GM12878 (cell line): Measurements from ENCODE around the gene ECI1. TPM values are rescaled to one million over a fixed set of nuclear protein-coding genes. Genes with fewer than 3 reads are reported as not detected.

ENCODE experiments used
- BRCA1 ChIP-seq: IDR thresholded peaks from 2 replicates; pipeline ENCODE4 v1.6.1; 2011; ENCODE audit warnings: low read depth, low read length, improper control_type of control experiment
- CBFB ChIP-seq: IDR thresholded peaks from 2 replicates; pipeline ENCODE4 v1.6.1; 2016; ENCODE audit warnings: antibody characterized with exemption, low read depth
- HDGF ChIP-seq: fragments of 450-650 bp; IDR thresholded peaks from 2 replicates; pipeline ENCODE4 v1.6.1; 2016; ENCODE audit warnings: antibody characterized with exemption
- KLF5 ChIP-seq: fragments of 450-650 bp; IDR thresholded peaks from 2 replicates; pipeline ENCODE4 v1.6.1; 2014; ENCODE audit warnings: mild to moderate bottlenecking; ENCODE audit not compliant: partially characterized antibody
- LARP7 ChIP-seq: fragments of 450-650 bp; IDR thresholded peaks from 2 replicates; pipeline ENCODE4 v1.6.1; 2017; ENCODE audit warnings: mild to moderate bottlenecking
- MYB ChIP-seq: fragments of 150-350 bp; IDR thresholded peaks from 2 replicates; pipeline ENCODE4 v1.6.1; 2014; ENCODE audit warnings: mild to moderate bottlenecking, low read depth, low read length, borderline replicate concordance
- NR2C1 ChIP-seq: fragments of 450-650 bp; IDR thresholded peaks from 2 replicates; pipeline ENCODE4 v1.6.1; 2017; ENCODE audit warnings: antibody characterized with exemption, mild to moderate bottlenecking, moderate library complexity
- NR2C2 ChIP-seq: IDR thresholded peaks from 2 replicates; pipeline ENCODE4 v1.6.1; 2011; ENCODE audit warnings: borderline replicate concordance, low read depth; ENCODE audit not compliant: control insufficient read depth, insufficient read length
- YBX1 ChIP-seq: fragments of 450-650 bp; IDR thresholded peaks from 2 replicates; pipeline ENCODE4 v1.6.1; 2016; ENCODE audit warnings: antibody characterized with exemption
- ZBED1 ChIP-seq: IDR thresholded peaks from 2 replicates; pipeline ENCODE4 v1.6.1; 2016; ENCODE audit warnings: borderline replicate concordance
- polyA plus RNA-seq, 11 experiments: library from polyadenylated mRNA; depleted of rRNA in 4 of 11; unstranded in 6 of 11; stranded (reverse) in 5 of 11; fragments of >200 nt; fragmentation: Nextera tagmentation in 4 of 11; fragmentation: Illumina TruSeq in 1 of 11; extraction: Ambion mirVana in 4 of 11; extraction: Trizol in 1 of 11; gene quantifications; 1 replicate in 1 of 11; 2 replicates in 10 of 11; pipeline versions ENCODE4 v1.2.1 to v1.2.3, GENCODE V29; 2011 to 2016; ENCODE audit warnings: inconsistent platforms in 2 of 11, missing spikeins in 2 of 11, low read depth in 1 of 11
- total RNA-seq, 4 experiments: library from RNA; depleted of rRNA in 3 of 4; stranded (reverse); fragments of >200 nt in 3 of 4; fragmentation: Illumina TruSeq in 1 of 4; extraction: Trizol in 1 of 4; gene quantifications; 2 replicates each; pipeline versions ENCODE4 v1.2.1 to v1.2.3, GENCODE V29; 2013 to 2021
- TF ChIP-seq, protein P1 (sequence below): fragments of 450-650 bp; IDR thresholded peaks from 2 replicates; pipeline ENCODE4 v1.6.1; 2017; ENCODE audit warnings: mild to moderate bottlenecking, moderate library complexity
- TF ChIP-seq, protein P2 (sequence below): fragments of 450-650 bp; IDR thresholded peaks from 2 replicates; pipeline ENCODE4 v1.6.1; 2016; ENCODE audit warnings: mild to moderate bottlenecking
- TF ChIP-seq, protein P3 (sequence below): fragments of 450-650 bp; IDR thresholded peaks from 2 replicates; pipeline ENCODE4 v1.6.1; 2017; ENCODE audit warnings: low read depth, mild to moderate bottlenecking, moderate library complexity
- TF ChIP-seq, protein P4 (sequence below): IDR thresholded peaks from 2 replicates; pipeline ENCODE4 v1.6.1; 2011; ENCODE audit warnings: borderline replicate concordance, low read depth, mild to moderate bottlenecking, moderate library complexity, mixed read lengths, low read length; ENCODE audit not compliant: insufficient read depth; ENCODE audit errors: extremely low read length
- TF ChIP-seq, protein P5 (sequence below): IDR thresholded peaks from 2 replicates; pipeline ENCODE4 v1.6.1; 2012; ENCODE audit warnings: improper control_type of control experiment, low read depth, low read length; ENCODE audit not compliant: insufficient replicate concordance

Gene ECI1
- total and polyA plus RNA-seq, 10 of the 15 experiments (the other 5 are each of a cell fraction or from before 2014, with no cell fraction given), result 2.2 to 82.1 (median 24.8) TPM

DNA sequence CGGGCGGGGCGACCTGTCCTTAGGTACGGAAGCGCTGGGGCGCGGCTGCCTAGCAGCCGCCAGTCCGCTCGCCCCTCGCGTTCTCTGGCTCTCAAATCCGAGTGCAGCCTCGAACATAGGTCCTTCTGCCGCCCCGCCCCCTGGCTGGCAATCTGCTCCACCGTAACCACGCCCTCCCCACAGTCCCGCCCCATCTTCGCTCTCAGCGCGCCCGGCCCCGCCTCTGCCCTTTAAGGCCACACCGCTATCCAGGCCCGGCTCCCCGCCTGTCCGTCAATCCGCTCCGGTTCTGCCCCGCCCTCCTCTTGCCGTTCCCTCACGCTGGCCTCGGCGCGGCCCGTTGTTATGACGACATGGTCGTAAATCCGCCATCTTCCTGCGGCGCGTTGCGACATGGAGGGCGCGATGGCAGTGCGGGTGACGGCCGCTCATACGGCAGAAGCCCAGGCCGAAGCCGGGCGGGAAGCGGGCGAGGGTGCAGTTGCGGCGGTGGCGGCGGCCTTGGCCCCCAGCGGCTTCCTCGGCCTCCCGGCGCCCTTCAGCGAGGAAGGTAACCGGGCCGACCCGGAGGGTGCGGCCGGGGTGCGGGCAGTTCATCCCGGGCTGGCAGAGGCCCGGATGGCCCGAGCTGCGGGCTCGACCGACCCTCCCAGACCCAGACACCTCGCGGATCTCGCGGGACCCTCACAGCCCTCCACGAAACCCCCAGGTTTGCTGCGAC is 28.0 kb downstream of the ECI1 start, which contains the start of gene E4F1 (continued):
- TF ChIP-seq, protein P1, sequence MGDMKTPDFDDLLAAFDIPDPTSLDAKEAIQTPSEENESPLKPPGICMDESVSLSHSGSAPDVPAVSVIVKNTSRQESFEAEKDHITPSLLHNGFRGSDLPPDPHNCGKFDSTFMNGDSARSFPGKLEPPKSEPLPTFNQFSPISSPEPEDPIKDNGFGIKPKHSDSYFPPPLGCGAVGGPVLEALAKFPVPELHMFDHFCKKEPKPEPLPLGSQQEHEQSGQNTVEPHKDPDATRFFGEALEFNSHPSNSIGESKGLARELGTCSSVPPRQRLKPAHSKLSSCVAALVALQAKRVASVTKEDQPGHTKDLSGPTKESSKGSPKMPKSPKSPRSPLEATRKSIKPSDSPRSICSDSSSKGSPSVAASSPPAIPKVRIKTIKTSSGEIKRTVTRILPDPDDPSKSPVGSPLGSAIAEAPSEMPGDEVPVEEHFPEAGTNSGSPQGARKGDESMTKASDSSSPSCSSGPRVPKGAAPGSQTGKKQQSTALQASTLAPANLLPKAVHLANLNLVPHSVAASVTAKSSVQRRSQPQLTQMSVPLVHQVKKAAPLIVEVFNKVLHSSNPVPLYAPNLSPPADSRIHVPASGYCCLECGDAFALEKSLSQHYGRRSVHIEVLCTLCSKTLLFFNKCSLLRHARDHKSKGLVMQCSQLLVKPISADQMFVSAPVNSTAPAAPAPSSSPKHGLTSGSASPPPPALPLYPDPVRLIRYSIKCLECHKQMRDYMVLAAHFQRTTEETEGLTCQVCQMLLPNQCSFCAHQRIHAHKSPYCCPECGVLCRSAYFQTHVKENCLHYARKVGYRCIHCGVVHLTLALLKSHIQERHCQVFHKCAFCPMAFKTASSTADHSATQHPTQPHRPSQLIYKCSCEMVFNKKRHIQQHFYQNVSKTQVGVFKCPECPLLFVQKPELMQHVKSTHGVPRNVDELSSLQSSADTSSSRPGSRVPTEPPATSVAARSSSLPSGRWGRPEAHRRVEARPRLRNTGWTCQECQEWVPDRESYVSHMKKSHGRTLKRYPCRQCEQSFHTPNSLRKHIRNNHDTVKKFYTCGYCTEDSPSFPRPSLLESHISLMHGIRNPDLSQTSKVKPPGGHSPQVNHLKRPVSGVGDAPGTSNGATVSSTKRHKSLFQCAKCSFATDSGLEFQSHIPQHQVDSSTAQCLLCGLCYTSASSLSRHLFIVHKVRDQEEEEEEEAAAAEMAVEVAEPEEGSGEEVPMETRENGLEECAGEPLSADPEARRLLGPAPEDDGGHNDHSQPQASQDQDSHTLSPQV, result no peak
- TF ChIP-seq, protein P2, sequence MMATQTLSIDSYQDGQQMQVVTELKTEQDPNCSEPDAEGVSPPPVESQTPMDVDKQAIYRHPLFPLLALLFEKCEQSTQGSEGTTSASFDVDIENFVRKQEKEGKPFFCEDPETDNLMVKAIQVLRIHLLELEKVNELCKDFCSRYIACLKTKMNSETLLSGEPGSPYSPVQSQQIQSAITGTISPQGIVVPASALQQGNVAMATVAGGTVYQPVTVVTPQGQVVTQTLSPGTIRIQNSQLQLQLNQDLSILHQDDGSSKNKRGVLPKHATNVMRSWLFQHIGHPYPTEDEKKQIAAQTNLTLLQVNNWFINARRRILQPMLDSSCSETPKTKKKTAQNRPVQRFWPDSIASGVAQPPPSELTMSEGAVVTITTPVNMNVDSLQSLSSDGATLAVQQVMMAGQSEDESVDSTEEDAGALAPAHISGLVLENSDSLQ, result peak; percentile 99
- peak; percentile 100 for TF ChIP-seq HDGF
- TF ChIP-seq, protein P3, sequence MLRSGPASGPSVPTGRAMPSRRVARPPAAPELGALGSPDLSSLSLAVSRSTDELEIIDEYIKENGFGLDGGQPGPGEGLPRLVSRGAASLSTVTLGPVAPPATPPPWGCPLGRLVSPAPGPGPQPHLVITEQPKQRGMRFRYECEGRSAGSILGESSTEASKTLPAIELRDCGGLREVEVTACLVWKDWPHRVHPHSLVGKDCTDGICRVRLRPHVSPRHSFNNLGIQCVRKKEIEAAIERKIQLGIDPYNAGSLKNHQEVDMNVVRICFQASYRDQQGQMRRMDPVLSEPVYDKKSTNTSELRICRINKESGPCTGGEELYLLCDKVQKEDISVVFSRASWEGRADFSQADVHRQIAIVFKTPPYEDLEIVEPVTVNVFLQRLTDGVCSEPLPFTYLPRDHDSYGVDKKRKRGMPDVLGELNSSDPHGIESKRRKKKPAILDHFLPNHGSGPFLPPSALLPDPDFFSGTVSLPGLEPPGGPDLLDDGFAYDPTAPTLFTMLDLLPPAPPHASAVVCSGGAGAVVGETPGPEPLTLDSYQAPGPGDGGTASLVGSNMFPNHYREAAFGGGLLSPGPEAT, result peak; percentile 61; the same call in 1 of the 2 replicates
- TF ChIP-seq ZBED1, result no peak
- no peak for TF ChIP-seq KLF5
- TF ChIP-seq, protein P4, sequence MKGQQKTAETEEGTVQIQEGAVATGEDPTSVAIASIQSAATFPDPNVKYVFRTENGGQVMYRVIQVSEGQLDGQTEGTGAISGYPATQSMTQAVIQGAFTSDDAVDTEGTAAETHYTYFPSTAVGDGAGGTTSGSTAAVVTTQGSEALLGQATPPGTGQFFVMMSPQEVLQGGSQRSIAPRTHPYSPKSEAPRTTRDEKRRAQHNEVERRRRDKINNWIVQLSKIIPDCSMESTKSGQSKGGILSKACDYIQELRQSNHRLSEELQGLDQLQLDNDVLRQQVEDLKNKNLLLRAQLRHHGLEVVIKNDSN, result no peak
- TF ChIP-seq CBFB, result no peak
- peak; percentile 86; the same call in 1 of the 2 replicates for TF ChIP-seq LARP7
- TF ChIP-seq, protein P5, sequence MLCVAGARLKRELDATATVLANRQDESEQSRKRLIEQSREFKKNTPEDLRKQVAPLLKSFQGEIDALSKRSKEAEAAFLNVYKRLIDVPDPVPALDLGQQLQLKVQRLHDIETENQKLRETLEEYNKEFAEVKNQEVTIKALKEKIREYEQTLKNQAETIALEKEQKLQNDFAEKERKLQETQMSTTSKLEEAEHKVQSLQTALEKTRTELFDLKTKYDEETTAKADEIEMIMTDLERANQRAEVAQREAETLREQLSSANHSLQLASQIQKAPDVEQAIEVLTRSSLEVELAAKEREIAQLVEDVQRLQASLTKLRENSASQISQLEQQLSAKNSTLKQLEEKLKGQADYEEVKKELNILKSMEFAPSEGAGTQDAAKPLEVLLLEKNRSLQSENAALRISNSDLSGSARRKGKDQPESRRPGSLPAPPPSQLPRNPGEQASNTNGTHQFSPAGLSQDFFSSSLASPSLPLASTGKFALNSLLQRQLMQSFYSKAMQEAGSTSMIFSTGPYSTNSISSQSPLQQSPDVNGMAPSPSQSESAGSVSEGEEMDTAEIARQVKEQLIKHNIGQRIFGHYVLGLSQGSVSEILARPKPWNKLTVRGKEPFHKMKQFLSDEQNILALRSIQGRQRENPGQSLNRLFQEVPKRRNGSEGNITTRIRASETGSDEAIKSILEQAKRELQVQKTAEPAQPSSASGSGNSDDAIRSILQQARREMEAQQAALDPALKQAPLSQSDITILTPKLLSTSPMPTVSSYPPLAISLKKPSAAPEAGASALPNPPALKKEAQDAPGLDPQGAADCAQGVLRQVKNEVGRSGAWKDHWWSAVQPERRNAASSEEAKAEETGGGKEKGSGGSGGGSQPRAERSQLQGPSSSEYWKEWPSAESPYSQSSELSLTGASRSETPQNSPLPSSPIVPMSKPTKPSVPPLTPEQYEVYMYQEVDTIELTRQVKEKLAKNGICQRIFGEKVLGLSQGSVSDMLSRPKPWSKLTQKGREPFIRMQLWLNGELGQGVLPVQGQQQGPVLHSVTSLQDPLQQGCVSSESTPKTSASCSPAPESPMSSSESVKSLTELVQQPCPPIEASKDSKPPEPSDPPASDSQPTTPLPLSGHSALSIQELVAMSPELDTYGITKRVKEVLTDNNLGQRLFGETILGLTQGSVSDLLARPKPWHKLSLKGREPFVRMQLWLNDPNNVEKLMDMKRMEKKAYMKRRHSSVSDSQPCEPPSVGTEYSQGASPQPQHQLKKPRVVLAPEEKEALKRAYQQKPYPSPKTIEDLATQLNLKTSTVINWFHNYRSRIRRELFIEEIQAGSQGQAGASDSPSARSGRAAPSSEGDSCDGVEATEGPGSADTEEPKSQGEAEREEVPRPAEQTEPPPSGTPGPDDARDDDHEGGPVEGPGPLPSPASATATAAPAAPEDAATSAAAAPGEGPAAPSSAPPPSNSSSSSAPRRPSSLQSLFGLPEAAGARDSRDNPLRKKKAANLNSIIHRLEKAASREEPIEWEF, result no peak
- no peak for TF ChIP-seq BRCA1
- TF ChIP-seq YBX1, result no peak
- no peak for TF ChIP-seq MYB
- TF ChIP-seq NR2C2, result no peak
- TF ChIP-seq NR2C1, result peak; percentile 41; the same call in 1 of the 2 replicates
